ENCODE results near the gene CYFIP2.
"Not testable (repeated sequence)": the region's sequence is repeated elsewhere in the genome, so short reads cannot be mapped to it uniquely, and the experiment has no call there.

The CYFIP2 gene

GRCh38 chr5:157265714-157266285 lies at the start of gene CYFIP2:
TSS of gene CYFIP2 (plus strand) at chr5:157266123. CDS start at chr5:157285362, 19,239 bp downstream.
- DNase-seq, result peak; percentile 89

- no peak for DNase-seq
These were observed 49.4 kb upstream of the CYFIP2 start for GRCh38 chr5:157216391-157217142.

- peak; percentile 61 for DNase-seq
These were observed 48.5 kb upstream of the CYFIP2 start for GRCh38 chr5:157217289-157218024.

- no peak for DNase-seq
These were observed 46.2 kb upstream of the CYFIP2 start for GRCh38 chr5:157219491-157220271.

GRCh38 chr5:157221959-157222358 lies 44.0 kb upstream of the CYFIP2 start:
- DNase-seq, result no peak

- peak; percentile 80 for DNase-seq
These were observed 43.3 kb upstream of the CYFIP2 start for GRCh38 chr5:157222506-157223230.

GRCh38 chr5:157225469-157226422 lies 40.2 kb upstream of the CYFIP2 start:
- DNase-seq, result peak; percentile 67

- no peak for DNase-seq
These were observed 35.3 kb upstream of the CYFIP2 start for GRCh38 chr5:157230610-157231009.

- no peak for DNase-seq
These were observed 33.2 kb upstream of the CYFIP2 start for GRCh38 chr5:157232706-157233105.

GRCh38 chr5:157233515-157233914 lies 32.4 kb upstream of the CYFIP2 start:
- peak; percentile 67 for DNase-seq

- DNase-seq, result no peak
These were observed 29.5 kb upstream of the CYFIP2 start for GRCh38 chr5:157236423-157236822.

GRCh38 chr5:157241483-157241882 lies 24.4 kb upstream of the CYFIP2 start:
- no peak for DNase-seq

GRCh38 chr5:157244704-157245103 lies 21.2 kb upstream of the CYFIP2 start:
- DNase-seq, result not testable (repeated sequence)

- no peak for DNase-seq
These were observed 20.4 kb upstream of the CYFIP2 start for GRCh38 chr5:157245476-157245875.

- no peak for DNase-seq
These were observed 20.0 kb upstream of the CYFIP2 start for GRCh38 chr5:157245886-157246285.

GRCh38 chr5:157247267-157247666 lies 18.7 kb upstream of the CYFIP2 start:
- DNase-seq, result no peak

GRCh38 chr5:157248821-157249470 lies 17.0 kb upstream of the CYFIP2 start:
- DNase-seq, result peak; percentile 60

- DNase-seq, result peak; percentile 80
These were observed 13.0 kb upstream of the CYFIP2 start for GRCh38 chr5:157252711-157253465.

- peak; percentile 54 for DNase-seq
These were observed 12.4 kb upstream of the CYFIP2 start for GRCh38 chr5:157253547-157253946.

- DNase-seq, result no peak
These were observed 7.5 kb upstream of the CYFIP2 start for GRCh38 chr5:157258450-157258849.
